ENCODE data around the gene LTBP3. TPM values are rescaled to one million over a fixed set of nuclear protein-coding genes. Genes with fewer than 3 reads are reported as not detected.

The LTBP3 gene
- total RNA-seq, 1 experiment from 2014 or later, result 10.6 TPM

DNA sequence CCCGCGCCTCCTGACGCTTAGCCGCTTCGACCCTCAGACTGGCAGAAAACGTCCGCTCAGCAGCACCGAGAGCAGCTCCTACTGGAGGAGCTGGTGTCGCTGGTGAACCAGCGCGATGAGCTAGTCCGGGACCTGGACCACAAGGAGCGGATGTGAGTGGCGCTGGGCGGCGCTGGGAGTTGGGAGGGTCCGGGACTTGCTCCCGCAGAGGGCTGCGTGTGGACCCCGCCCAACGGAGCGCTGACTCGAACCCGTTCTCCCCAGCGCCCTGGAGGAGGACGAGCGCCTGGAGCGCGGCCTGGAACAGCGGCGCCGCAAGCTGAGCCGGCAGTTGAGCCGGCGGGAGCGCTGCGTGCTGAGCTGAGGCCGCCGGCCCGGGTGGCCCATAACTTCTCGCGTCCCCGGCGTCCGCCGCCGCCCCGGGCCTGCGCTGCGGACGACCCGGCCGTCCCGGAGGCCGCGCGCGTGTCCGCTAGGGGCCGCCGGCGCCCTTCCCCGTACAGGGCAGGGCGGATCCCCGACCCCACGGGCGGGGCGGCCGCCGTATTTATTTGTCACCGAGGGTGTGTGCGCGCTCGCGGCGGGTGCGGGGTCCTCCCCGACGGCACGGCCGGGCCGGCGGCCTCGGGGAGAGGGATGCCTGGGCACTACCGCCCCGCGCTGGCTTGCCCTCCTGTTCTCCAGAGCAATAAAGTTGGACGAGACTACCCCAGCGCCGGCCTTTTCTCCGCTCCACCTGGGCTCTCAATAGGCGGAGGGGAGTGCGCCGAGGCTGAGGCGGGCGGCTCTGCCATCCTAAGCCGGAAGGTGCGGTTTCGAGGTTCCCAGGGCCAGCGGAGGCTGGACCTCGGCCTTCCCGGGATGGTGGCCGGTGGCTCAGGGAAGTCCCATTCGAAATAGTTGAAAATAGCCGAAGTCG is 34.0 kb upstream of the LTBP3 start:
- WGBS (ENCODE audit: extremely low coverage, insufficient read length, low lambda C conversion rate), result no CpG with 5 or more reads among the region's 106 CpGs
- Histone ChIP-seq H2BK15ac (ENCODE audit: low read depth, low read length) (no peak overlapping the region; the same call in 1 of the 2 replicates), H4K8ac (replicated peaks; ENCODE audit: insufficient read length, low read depth, low read length) (no peak overlapping the region), H3K79me1 (ENCODE audit: insufficient read depth, low read depth, low read length, poor library complexity, severe bottlenecking) (no peaks in the 10 kb centered on the region), H3K14ac (ENCODE audit: insufficient read depth, low read length) (no peak overlapping the region; the same call in 1 of the 2 replicates), H3K23me2 (ENCODE audit: insufficient read length, low read depth, low read length, poor library complexity, severe bottlenecking) (no peaks in the 10 kb centered on the region), H4K5ac (ENCODE audit: insufficient read length, low read depth, low read length) (no peak overlapping the region), H3K23ac (ENCODE audit: insufficient read length, low read depth, low read length) (no peak overlapping the region), H3K9ac (ENCODE audit: extremely low read depth, insufficient read length, low read length) (no peak overlapping the region), H2AFZ (ENCODE audit: low read length) (no peak overlapping the region), H2BK120ac (ENCODE audit: low read depth, low read length, poor library complexity, severe bottlenecking) (no peak overlapping the region), H3K79me2 (ENCODE audit: insufficient read depth, low read length) (no peaks in the 10 kb centered on the region), H3K18ac (ENCODE audit: insufficient read length, low read depth, low read length) (no peak overlapping the region), H2AK5ac (ENCODE audit: insufficient read length, low read length) (no peak overlapping the region), H2BK12ac (ENCODE audit: insufficient read length, low read depth, low read length) (no peak overlapping the region), H3K27ac (ENCODE audit: insufficient read length, low read depth, low read length) (no peak overlapping the region), H3K9me3 (ENCODE audit: control insufficient read depth, low read depth, low read length) (no peaks in the 10 kb centered on the region), H2BK20ac (ENCODE audit: low read depth, low read length, poor library complexity, severe bottlenecking) (no peak overlapping the region), H3K56ac (ENCODE audit: insufficient read length, low read depth, low read length) (no peak overlapping the region), H3K4me1 (ENCODE audit: insufficient read depth, low read length) (no peaks in the 10 kb centered on the region; the same call in 1 of the 2 replicates), H3K4me2 (ENCODE audit: insufficient read depth, insufficient read length, low read length) (peak overlapping the region; percentile 15), H3K4ac (ENCODE audit: low read depth, low read length) (no peak overlapping the region), H3K27me3 (ENCODE audit: insufficient read depth, low read length) (no peaks in the 10 kb centered on the region; the same call in 1 of the 2 replicates), H3T11ph (ENCODE audit: low read length) (no peak overlapping the region), H2BK5ac (ENCODE audit: insufficient read length, low read length) (no peak overlapping the region), H4K20me1 (ENCODE audit: control insufficient read depth, insufficient read depth, insufficient read length) (no peaks in the 10 kb centered on the region), H4K91ac (ENCODE audit: insufficient read length, low read depth, low read length) (no peak overlapping the region)
- DNase-seq, result peak; percentile 84
- H3K4me3 Mint-ChIP-seq, result peak overlapping the region; percentile 48 to 78
- no peak overlapping the region for H3K27ac Mint-ChIP-seq
- TF ChIP-seq, protein P1, sequence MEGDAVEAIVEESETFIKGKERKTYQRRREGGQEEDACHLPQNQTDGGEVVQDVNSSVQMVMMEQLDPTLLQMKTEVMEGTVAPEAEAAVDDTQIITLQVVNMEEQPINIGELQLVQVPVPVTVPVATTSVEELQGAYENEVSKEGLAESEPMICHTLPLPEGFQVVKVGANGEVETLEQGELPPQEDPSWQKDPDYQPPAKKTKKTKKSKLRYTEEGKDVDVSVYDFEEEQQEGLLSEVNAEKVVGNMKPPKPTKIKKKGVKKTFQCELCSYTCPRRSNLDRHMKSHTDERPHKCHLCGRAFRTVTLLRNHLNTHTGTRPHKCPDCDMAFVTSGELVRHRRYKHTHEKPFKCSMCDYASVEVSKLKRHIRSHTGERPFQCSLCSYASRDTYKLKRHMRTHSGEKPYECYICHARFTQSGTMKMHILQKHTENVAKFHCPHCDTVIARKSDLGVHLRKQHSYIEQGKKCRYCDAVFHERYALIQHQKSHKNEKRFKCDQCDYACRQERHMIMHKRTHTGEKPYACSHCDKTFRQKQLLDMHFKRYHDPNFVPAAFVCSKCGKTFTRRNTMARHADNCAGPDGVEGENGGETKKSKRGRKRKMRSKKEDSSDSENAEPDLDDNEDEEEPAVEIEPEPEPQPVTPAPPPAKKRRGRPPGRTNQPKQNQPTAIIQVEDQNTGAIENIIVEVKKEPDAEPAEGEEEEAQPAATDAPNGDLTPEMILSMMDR (conservative IDR thresholded peaks at IDR 0.05), result peak; percentile 52
- peaks cover 41% of the 10 kb centered on the region for H3K27me3 Mint-ChIP-seq (ENCODE audit: low read depth)
- H3K36me3 Mint-ChIP-seq (ENCODE audit: insufficient read depth in 1 of 3, low read depth in 3 of 3), result peaks cover 0 to 4% (median 3%) of the 10 kb centered on the region in 3 experiments; a peak in 3 of 7 replicates
- H3K9me3 Mint-ChIP-seq, result no peaks in the 10 kb centered on the region
- peaks cover 8 to 32% of the 10 kb centered on the region in 2 experiments for H3K4me1 Mint-ChIP-seq

Measured in H9 (cell line).